A549 (cell line): ENCODE data around the gene SHISA8. TPM values are rescaled to one million over a fixed set of nuclear protein-coding genes. Genes with fewer than 3 reads are reported as not detected.
A peak's percentile ranks its signal among the peaks of the same experiment; 100 is the strongest.

ENCODE experiments used
- ATAC-seq, 2 experiments: fragments of 200-7000 bp in 1 of 2; fragments of >200 bp in 1 of 2; cut with Nextera tagmentation in 1 of 2; cut with Tn5 transposase in 1 of 2; 3 replicates each; pipeline versions ENCODE4 v1.8.0 to v1.9.1; 2018 to 2020; ENCODE audit warnings: mild to moderate bottlenecking in 1 of 2, moderate library complexity in 1 of 2
- CTCF ChIA-PET: fragments of 300-600 bp; sonication (Branson Sonifier 250); formaldehyde crosslinking; extraction: SDS; loops from one replicate; lab custom pipeline; 2021; ENCODE audit warnings: antibody characterized with exemption, inconsistent platforms; lab: Yijun Ruan, JAX
- POLR2A ChIA-PET: fragments of 350-600 bp; formaldehyde crosslinking; extraction: SDS; loops from one replicate; lab custom pipeline; 2021; ENCODE audit warnings: antibody characterized with exemption, inconsistent platforms; lab: Yijun Ruan, JAX
- DNase-seq, 2 experiments: peaks; one replicate each; pipeline versions ENCODE4 v3.0.0 to v3.0.0-alpha.2; 2011 to 2016; ENCODE audit warnings: low read depth in 1 of 2, low spot score in 1 of 2
- FAIRE-seq: peaks from 2 replicates; lab custom pipeline; 2011; peaks lifted over from hg19 to GRCh38; lab: Jason Lieb, UNC
- H3K27ac ChIP-seq, 2 experiments: fragments of >200 bp; sonication (Bioruptor Twin); formaldehyde crosslinking; 3 replicates each; pipeline ENCODE4 v1.5.1; 2016 to 2017
- H3K4me1 ChIP-seq: fragments of >200 bp; sonication (Bioruptor Twin); formaldehyde crosslinking; 3 replicates; pipeline ENCODE4 v1.6.1; 2016
- H3K4me2 ChIP-seq: fragments of >200 bp; sonication (Bioruptor Twin); formaldehyde crosslinking; 3 replicates; pipeline ENCODE4 v1.6.1; 2016
- H3K4me3 ChIP-seq: fragments of >200 bp; sonication (Bioruptor Twin); formaldehyde crosslinking; 3 replicates; pipeline ENCODE4 v1.5.1; 2016
- H3K9me3 ChIP-seq: fragments of >200 bp; sonication (Bioruptor Twin); formaldehyde crosslinking; 3 replicates; pipeline ENCODE4 v1.6.1; 2016
- ATOH8 ChIP-seq: fragments of 250-450 bp; sonication (Bioruptor Pico); IDR thresholded peaks from 2 replicates; pipeline ENCODE4 v1.5.0; 2020; ENCODE audit warnings: low read depth, mild to moderate bottlenecking, moderate library complexity
- CBX2 ChIP-seq: fragments of 200-600 bp; sonication (generic); IDR thresholded peaks from 2 replicates; pipeline ENCODE4 v1.6.1; 2016; ENCODE audit warnings: low read depth, mild to moderate bottlenecking, borderline replicate concordance
- CBX8 ChIP-seq: fragments of 200-600 bp; sonication (generic); IDR thresholded peaks from 2 replicates; pipeline ENCODE4 v1.6.1; 2016
- CEBPB ChIP-seq, 2 experiments: fragments of >200 bp in 1 of 2; sonication (Bioruptor Twin) in 1 of 2; formaldehyde crosslinking in 1 of 2; IDR thresholded peaks; 2 replicates each; pipeline ENCODE4 v1.6.1; 2012 to 2016
- CHD4 ChIP-seq: fragments of 200-600 bp; sonication (generic); IDR thresholded peaks from 2 replicates; pipeline ENCODE4 v1.6.1; 2016; ENCODE audit warnings: antibody characterized with exemption, mild to moderate bottlenecking, borderline replicate concordance
- EHMT2 ChIP-seq: fragments of 200-600 bp; sonication (generic); IDR thresholded peaks from 2 replicates; pipeline ENCODE4 v1.6.1; 2016; ENCODE audit warnings: antibody characterized with exemption, low read depth, mild to moderate bottlenecking, moderate library complexity
- FOSL2 ChIP-seq, 2 experiments: fragments of 450-650 bp in 1 of 2; fragments of >200 bp in 1 of 2; sonication (Bioruptor Twin) in 1 of 2; formaldehyde crosslinking; IDR thresholded peaks; 2 replicates each; pipeline versions ENCODE4 v1.5.0 to v1.6.1; 2016 to 2020; ENCODE audit warnings: mild to moderate bottlenecking in 1 of 2, moderate library complexity in 1 of 2
- HDAC2 ChIP-seq: fragments of 200-600 bp; sonication (generic); IDR thresholded peaks from 2 replicates; pipeline ENCODE4 v1.6.1; 2016
- HOXA7 ChIP-seq: fragments of 250-450 bp; sonication (Bioruptor Pico); IDR thresholded peaks from 2 replicates; pipeline ENCODE4 v1.5.0; 2020; ENCODE audit warnings: mild to moderate bottlenecking, moderate library complexity
- HOXB13 ChIP-seq: fragments of 250-450 bp; sonication (Bioruptor Pico); IDR thresholded peaks from 2 replicates; pipeline ENCODE4 v1.5.0; 2020; ENCODE audit warnings: low read depth, mild to moderate bottlenecking, moderate library complexity
- KDM1A ChIP-seq: fragments of 200-600 bp; sonication (generic); IDR thresholded peaks from 2 replicates; pipeline ENCODE4 v1.6.1; 2016; ENCODE audit warnings: low read depth, mild to moderate bottlenecking
- MAFK ChIP-seq: fragments of 450-650 bp; IDR thresholded peaks from 2 replicates; pipeline ENCODE4 v1.6.1; 2014; ENCODE audit not compliant: partially characterized antibody
- MAZ ChIP-seq: fragments of 150-350 bp; IDR thresholded peaks from 2 replicates; pipeline ENCODE4 v1.6.1; 2014; ENCODE audit warnings: antibody characterized with exemption, low read depth, low read length, borderline replicate concordance
- MYC ChIP-seq: IDR thresholded peaks from 2 replicates; pipeline ENCODE4 v1.6.1; 2012; ENCODE audit warnings: mild to moderate bottlenecking, inconsistent platforms, low read length, improper control_type of control experiment, borderline replicate concordance
- NFE2L2 ChIP-seq: fragments of 150-350 bp; conservative IDR thresholded peaks from 2 replicates; pipeline ENCODE4 v1.6.1; 2014; ENCODE audit warnings: low read length
- PHF8 ChIP-seq: fragments of 200-600 bp; sonication (generic); IDR thresholded peaks from 2 replicates; pipeline ENCODE4 v1.6.1; 2016; ENCODE audit warnings: low read depth, mild to moderate bottlenecking, antibody characterized with exemption, moderate library complexity, borderline replicate concordance
- POLR2A ChIP-seq: IDR thresholded peaks from 2 replicates; pipeline ENCODE4 v1.6.1; 2012; ENCODE audit warnings: mild to moderate bottlenecking, low read length
- POLR2AphosphoS2 ChIP-seq: conservative IDR thresholded peaks from 2 replicates; pipeline ENCODE4 v1.6.1; 2012; ENCODE audit warnings: low read length, improper control_type of control experiment, inconsistent platforms
- RCOR1 ChIP-seq: fragments of 150-350 bp; IDR thresholded peaks from 2 replicates; pipeline ENCODE4 v1.6.1; 2014; ENCODE audit warnings: antibody characterized with exemption, low read length, low read depth
- REST ChIP-seq: fragments of 200-600 bp; sonication (generic); IDR thresholded peaks from 2 replicates; pipeline ENCODE4 v1.6.1; 2016; ENCODE audit warnings: antibody characterized with exemption, mild to moderate bottlenecking, moderate library complexity
- RFX5 ChIP-seq: fragments of 450-650 bp; IDR thresholded peaks from 2 replicates; pipeline ENCODE4 v1.7.1; 2014; ENCODE audit warnings: antibody characterized with exemption, mild to moderate bottlenecking, moderate library complexity
- SMC3 ChIP-seq: fragments of >200 bp; sonication (Bioruptor Twin); formaldehyde crosslinking; IDR thresholded peaks from 3 replicates; pipeline ENCODE4 v1.6.1; 2018; ENCODE audit warnings: inconsistent platforms
- SREBF2 ChIP-seq: fragments of 450-650 bp; IDR thresholded peaks from 2 replicates; pipeline ENCODE4 v1.6.1; 2014; ENCODE audit warnings: mild to moderate bottlenecking, moderate library complexity
- TP53 ChIP-seq: fragments of 250-450 bp; sonication (Bioruptor Pico); IDR thresholded peaks from 2 replicates; pipeline ENCODE4 v1.5.0; 2021; ENCODE audit warnings: mild to moderate bottlenecking, moderate library complexity
- ZC3H11A ChIP-seq: fragments of 450-650 bp; IDR thresholded peaks from 2 replicates; pipeline ENCODE4 v1.6.1; 2014; ENCODE audit warnings: antibody characterized with exemption, mild to moderate bottlenecking
- WGBS: methylation state at CpG from one replicate; pipeline ENCODE4 v1.1.6; 2017; ENCODE audit errors: missing lambda C conversion rate; 5-methylcytosine and 5-hydroxymethylcytosine counted together
- polyA plus RNA-seq, 4 experiments: library from polyadenylated mRNA; depleted of rRNA in 3 of 4; stranded (reverse); fragments of >200 nt; fragmentation: RNase III in 1 of 4; extraction: RNeasy Plus Mini Kit Qiagen cat#74134 plus additional on column Dnase treatment in 1 of 4; gene quantifications; 2 replicates in 3 of 4; 3 replicates in 1 of 4; pipeline ENCODE4 v1.2.3, GENCODE V29; 2011 to 2017
- TF ChIP-seq, protein P1 (sequence below): IDR thresholded peaks from 2 replicates; pipeline ENCODE4 v1.6.1; 2012
- TF ChIP-seq, protein P2 (sequence below): IDR thresholded peaks from 2 replicates; pipeline ENCODE4 v1.6.1; 2012; ENCODE audit warnings: low read depth, borderline replicate concordance

The SHISA8 gene
- polyA plus RNA-seq, 2 of the 4 experiments (the other 2 are of a cell fraction): 0.15 TPM; not detected in 1

DNA sequence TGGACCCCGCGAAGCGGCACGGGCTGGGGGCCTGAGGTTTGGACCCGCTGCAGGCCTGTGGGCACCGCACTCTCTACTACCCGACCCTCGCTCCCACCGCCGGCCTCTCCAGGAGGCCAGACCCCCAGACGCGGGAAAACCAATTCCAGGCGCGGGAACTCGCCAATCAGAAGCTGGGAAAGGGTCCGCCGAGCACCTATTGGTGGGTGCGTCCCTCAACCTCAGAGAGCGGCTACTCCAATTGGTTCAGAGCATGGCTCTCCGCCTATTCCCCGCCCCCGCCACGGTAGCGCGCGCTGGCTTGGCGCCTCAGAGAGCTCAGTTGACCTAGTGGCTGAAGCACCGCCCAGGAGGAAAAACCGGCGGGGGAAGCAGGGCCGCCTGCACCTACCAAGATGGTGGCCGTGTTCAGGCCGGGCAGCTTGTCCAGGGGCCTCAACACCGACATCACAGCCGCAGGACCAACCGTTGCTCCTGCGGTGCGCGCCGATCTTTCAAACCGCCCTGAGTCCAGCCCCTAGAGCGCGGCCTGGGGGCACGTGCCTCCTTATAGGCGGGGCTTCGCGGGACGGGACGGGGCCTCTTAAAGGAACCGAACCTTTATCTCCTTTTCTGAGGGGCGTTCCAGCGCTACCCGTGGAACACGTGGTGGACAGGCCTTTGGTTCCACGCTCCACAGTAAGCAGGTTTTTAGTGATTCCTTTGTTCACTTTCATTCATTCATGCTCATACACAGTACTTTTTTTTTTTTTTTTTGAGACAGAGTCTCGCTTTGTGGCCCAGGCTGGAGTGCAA is 32.0 kb upstream of the SHISA8 start, which contains the start of gene CENPM (continued):
- no peak for TF ChIP-seq CBX8
- TF ChIP-seq FOSL2 (IDR thresholded peaks at IDR 0.05): no peak
- TF ChIP-seq FOSL2 (CRISPR knock-in tag; IDR thresholded peaks at IDR 0.05): no peak
- peak; percentile 26; the same call in 1 of the 2 replicates for TF ChIP-seq POLR2A
- peak; percentile 66; the same call in 1 of the 2 replicates for TF ChIP-seq MYC
- TF ChIP-seq CHD4: no peak
- no peak for TF ChIP-seq RFX5
- TF ChIP-seq HOXB13: 0 out of 2 replicates have a peak, but pooled peaks have one; percentile 57
- TF ChIP-seq POLR2AphosphoS2: no peak
- no peak for TF ChIP-seq EHMT2
- TF ChIP-seq TP53 (CRISPR knock-in tag): no peak
- no peak for TF ChIP-seq NFE2L2
- TF ChIP-seq, protein P1, sequence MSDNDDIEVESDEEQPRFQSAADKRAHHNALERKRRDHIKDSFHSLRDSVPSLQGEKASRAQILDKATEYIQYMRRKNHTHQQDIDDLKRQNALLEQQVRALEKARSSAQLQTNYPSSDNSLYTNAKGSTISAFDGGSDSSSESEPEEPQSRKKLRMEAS: peak; percentile 84
- TF ChIP-seq KDM1A: no peak

DNA sequence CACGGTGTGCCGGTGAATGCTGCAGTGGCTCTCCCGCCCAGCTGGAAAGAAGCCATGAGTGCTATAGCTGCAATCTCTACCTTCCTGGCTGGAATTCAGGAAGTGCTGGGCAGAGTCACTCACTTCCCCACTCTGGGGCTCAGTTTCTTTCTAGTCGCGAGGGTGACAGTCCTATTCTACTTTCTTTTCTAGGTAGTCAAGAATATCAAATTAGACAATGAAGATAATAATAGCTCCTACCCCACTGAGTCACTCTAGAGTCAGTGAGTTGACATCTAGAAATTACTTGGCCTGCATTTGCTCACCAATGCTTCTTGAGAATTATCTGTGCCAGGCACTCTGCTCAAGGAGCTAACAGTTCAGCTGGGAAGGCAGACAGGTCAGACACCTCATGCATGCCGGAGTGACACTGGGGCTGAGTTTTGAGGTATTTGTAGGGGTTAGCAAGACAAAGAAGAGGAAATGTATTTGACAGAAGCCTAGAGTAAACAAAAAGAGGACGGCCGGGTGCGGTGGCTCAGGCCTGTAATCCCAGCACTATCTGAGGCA is 28.9 kb upstream of the SHISA8 start:
- H3K4me2 ChIP-seq: no peak overlapping the region
- ATAC-seq (no peak), FAIRE-seq (no peak), DNase-seq (no peak)
- WGBS: 81% methylated on average over 7 of the region's 9 CpGs
- no peaks in the 10 kb centered on the region for H3K9me3 ChIP-seq
- H3K4me3 ChIP-seq: no peak overlapping the region
- ChIA-PET CTCF (interaction anchor here (0.8 to 3.6 kb wide), 7 partner anchors 18 to 246 kb away, joined by 3 to 20 read pairs (median 5); partner anchors contain the start of gene NDUFA6), POLR2A (interaction anchor here (0.7 kb wide), 1 partner anchor 143 kb away, joined by 3 read pairs; the partner anchor contains the start of gene CCDC134)
- no peak for TF ChIP-seq SREBF2
- no peak for TF ChIP-seq SMC3
- no peak for TF ChIP-seq HDAC2
- no peak for TF ChIP-seq KDM1A
- TF ChIP-seq MAZ: no peak
- no peak for TF ChIP-seq PHF8
- no peak for TF ChIP-seq POLR2A
- no peak for TF ChIP-seq ATOH8 (CRISPR knock-in tag)
- no peak for TF ChIP-seq RCOR1
- no peak for TF ChIP-seq HOXA7 (CRISPR knock-in tag)
- no peak for TF ChIP-seq FOSL2 (IDR thresholded peaks at IDR 0.05)
- TF ChIP-seq FOSL2 (CRISPR knock-in tag; IDR thresholded peaks at IDR 0.05): no peak
- TF ChIP-seq ZC3H11A: no peak
- TF ChIP-seq CBX2: no peak
- TF ChIP-seq REST: no peak
- no peak for TF ChIP-seq CEBPB (IDR thresholded peaks at IDR 0.05)
- TF ChIP-seq, protein P2, sequence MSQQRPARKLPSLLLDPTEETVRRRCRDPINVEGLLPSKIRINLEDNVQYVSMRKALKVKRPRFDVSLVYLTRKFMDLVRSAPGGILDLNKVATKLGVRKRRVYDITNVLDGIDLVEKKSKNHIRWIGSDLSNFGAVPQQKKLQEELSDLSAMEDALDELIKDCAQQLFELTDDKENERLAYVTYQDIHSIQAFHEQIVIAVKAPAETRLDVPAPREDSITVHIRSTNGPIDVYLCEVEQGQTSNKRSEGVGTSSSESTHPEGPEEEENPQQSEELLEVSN: no peak
- no peak for TF ChIP-seq MAFK
- H3K4me1 ChIP-seq: peaks cover 20% of the 10 kb centered on the region; the same call in 2 of the 3 replicates
- no peak overlapping the region for H3K27ac ChIP-seq
